HG02885 (cell line): ENCODE results near the gene ZBTB20.

Source experiments
- ATAC-seq: cut with Tn5 transposase; IDR thresholded peaks from one replicate; pipeline ENCODE4 v1.9.1; 2021; ENCODE audit warnings: mild to moderate bottlenecking; ENCODE audit not compliant: unreplicated experiment, poor library complexity

The ZBTB20 gene

GRCh38 chr3:114615523-114616085, 531.5 kb downstream of the ZBTB20 start:
- no peak for ATAC-seq

DNA sequence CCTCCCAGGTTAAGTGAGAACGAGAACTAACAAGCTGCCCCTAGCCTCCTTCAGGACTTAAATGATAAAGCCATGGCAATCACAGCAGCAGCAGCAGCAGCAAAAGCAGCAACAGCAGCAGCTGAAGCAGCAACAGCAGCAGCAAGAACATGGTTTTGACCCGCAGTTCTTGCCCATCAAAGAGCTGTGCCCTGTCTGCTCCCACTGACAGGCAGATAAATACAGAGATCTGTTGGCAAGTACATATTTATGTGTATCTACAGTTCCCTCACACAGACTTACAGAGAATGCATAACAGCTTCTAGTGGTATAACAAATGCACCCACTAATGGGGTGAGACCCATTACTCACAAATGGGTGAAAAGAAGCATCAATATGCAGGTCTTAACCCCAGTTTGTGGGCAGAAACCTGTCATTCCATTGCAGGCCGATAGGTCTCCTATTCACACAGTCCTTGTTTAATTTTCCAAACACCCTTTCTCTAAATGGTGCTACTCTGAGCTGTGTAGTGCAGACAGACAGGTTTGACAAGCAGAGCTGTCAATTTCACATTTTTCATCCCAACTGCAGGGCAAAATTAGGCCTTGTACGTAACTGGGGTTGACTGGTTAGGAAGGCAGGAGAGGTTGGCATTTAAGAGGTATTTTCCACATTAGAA, 537.0 kb downstream of the ZBTB20 start:
- ATAC-seq, result no peak

DNA sequence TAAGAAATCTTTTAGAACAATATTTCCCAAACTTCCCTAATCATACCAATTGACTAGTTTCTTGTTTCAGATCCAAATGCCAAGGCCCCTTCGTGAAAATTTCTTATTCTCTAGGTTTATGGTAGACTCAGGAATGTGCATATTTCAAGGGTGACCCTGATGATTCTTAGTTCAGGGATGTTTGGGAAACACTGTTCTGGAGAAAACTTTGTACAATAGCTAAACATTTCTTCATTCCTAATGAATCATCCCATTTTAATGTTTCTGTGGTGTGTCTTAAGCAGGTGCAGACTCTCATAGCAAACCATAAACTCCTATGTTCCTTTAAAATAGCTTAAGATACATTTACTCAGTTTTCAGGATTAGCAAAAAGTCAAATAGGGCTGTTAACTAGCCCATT, 538.8 kb downstream of the ZBTB20 start:
- no peak for ATAC-seq

DNA sequence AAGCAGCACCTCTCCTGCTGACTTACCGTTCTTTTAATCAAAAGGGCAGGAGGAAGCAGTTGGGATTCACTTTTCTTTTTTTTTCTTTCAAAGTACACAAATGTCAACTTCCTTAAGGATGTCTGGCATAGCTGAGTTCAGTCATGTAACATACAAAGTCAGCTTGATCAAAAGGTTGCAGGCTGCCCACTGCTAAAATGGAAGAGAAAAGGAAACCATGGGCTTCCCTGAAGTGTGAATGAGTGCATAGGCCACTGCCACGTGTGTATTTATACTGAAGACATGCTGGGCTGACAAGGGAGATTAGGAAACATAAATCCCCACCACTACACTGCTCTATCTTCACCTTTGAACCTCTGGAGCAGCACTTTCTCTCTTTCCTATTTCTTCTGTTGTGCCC, 540.8 kb downstream of the ZBTB20 start:
- ATAC-seq, result no peak

GRCh38 chr3:114600571-114600970, 546.5 kb downstream of the ZBTB20 start:
- ATAC-seq, result no peak

GRCh38 chr3:114597871-114598270, 549.2 kb downstream of the ZBTB20 start:
- ATAC-seq, result no peak

- no peak for ATAC-seq
Measured at GRCh38 chr3:114597012-114597411, 550.1 kb downstream of the ZBTB20 start.

DNA sequence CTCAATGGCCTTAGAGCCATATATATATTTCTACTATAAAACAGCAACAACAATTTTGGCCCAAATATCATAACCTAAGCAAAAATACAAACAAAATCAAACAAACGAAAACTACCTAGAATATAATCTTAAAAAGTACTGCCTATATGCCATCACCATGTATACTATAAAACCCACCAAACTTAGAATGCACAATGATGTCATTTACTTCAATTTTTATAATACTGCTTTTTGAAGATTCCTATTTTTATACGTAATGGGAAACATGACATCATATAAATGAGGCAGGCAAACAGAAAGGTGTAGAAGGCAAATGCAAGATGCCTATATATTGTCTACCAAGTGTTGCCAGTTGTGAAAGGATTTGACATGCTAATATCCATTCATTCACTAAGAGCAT, 550.9 kb downstream of the ZBTB20 start:
- ATAC-seq, result no peak

GRCh38 chr3:114595522-114596028, 551.5 kb downstream of the ZBTB20 start:
- no peak for ATAC-seq

GRCh38 chr3:114590309-114591047, 556.6 kb downstream of the ZBTB20 start:
- ATAC-seq, result no peak

- no peak for ATAC-seq
Measured at GRCh38 chr3:114587986-114588385, 559.1 kb downstream of the ZBTB20 start.

DNA sequence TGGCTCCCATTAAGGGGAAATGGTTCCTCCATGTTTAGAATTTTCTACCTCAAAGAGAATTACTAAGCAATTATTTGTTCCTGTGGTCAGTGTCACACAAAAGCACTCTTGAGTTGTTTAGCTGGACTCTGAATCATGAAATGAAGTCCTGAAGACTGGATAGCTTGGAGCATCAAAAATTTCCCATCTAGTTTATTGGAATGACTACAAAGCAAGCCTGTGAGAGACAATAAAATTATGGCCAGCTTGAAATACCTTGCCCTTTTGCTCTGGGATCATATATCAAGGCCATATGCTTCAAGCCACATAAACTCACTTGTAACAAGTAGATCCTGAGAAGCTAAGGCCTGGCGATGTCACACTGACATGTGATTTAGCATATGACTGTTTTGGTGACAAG, 561.0 kb downstream of the ZBTB20 start:
- no peak for ATAC-seq

DNA sequence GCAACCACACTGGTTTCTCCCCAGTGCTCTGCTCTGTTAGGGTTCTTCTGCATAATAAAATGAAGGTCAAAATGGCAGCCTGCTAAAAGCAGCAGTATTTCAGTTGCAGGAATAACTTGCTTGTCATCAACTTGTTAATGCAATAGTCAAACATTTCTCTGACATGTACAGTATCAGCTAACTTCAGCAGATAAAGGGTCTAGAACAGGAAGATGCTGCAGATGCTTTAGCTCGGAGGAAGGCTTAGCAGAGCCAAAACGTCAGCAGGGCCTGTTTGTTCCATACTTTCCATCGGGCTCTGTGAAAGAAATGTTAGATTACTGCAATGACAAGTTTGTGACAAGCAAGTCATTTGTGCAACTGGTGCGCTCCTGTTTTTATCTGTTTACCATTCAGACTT, 561.4 kb downstream of the ZBTB20 start:
- ATAC-seq, result no peak

DNA sequence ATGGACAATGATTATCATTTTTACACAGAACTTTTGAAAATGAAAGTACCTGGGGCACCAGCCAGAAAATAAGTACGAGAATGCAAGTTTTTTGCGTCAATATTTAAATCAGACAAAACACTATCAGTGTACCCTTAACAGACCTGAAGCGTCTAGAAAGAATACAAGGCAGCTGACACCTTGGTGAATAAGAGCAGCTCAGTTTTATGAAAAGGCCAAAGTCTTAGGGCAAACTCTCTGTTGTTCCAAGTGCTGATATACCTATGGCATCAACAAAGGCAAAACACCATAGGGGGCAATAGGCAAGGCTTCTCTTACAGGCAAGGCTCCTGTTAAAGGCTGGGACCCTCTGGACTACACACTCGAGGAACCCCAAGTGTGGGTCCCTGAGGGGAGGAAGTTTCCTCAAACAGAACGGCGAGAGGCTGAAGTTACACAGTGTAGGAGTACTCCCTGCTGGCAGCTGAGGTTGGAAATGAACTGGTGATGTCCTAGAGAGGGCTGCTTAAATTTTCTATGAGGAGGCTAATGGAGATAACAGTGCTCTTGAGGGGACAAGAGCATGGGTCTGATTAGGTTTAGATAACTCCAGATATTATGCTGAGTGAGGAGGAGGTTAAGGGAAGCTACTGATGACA, 562.2 kb downstream of the ZBTB20 start:
- peak; percentile 27 for ATAC-seq

DNA sequence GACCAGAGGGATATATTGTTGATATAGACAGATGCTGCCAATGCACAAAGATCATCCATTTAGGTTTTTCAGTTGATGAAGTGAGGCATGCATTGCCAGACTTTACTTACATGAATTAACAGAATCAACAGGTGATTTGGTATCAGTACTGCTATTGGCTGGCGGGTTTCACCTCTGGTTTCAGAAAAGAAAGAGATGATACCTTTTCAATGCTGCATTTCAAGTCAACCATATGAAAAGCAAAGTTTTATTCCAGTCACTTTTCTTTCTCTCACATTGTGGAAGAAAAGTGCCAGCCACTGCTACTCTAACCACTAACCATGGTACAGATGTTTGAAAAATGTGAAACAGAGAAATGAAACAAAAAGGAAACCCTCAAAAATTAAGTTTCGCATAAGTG, 564.2 kb downstream of the ZBTB20 start:
- peak; percentile 79 for ATAC-seq

- ATAC-seq, result no peak
Measured at GRCh38 chr3:114572364-114573062, 574.6 kb downstream of the ZBTB20 start.

GRCh38 chr3:114571363-114571762, 575.7 kb downstream of the ZBTB20 start:
- no peak for ATAC-seq

- no peak for ATAC-seq
Measured at GRCh38 chr3:114569186-114569585, 577.9 kb downstream of the ZBTB20 start.

- ATAC-seq, result no peak
Measured at GRCh38 chr3:114567771-114568170, 579.3 kb downstream of the ZBTB20 start.

DNA sequence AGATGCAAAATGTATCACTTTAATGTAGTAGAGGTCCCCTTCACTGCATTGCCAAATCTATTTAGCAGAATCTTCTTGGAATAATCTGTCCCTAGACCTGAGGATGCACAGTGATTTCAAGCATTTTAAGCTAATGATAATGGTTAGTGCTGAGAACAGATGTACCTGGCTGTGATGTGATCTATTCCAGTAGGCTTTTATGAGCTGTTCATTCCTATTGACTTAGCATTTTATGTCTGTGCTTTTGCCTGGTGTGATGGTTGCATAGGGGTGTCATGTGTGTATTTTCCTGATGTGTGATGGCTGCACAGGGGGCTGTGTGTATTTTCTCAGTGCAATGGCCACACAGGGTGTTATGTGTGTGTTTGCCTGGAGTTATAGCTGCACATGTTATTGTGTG, 580.3 kb downstream of the ZBTB20 start:
- ATAC-seq, result no peak
